HL-60 (cell line): ENCODE data around the gene KY.

Experiments used
- DNase-seq, 2 experiments: peaks; one replicate each; pipeline ENCODE4 v3.0.0-alpha.2; 2010 to 2020; ENCODE audit warnings: low read depth in 1 of 2, low spot score in 1 of 2
- H3K27ac ChIP-seq: fragments of 250-450 bp; sonication (Bioruptor Pico); replicated peaks from 2 replicates; pipeline ENCODE4 v1.5.1; 2020; ENCODE audit warnings: mild to moderate bottlenecking, moderate library complexity
- H3K27me3 ChIP-seq: fragments of 250-450 bp; sonication (Bioruptor Pico); 2 replicates; pipeline ENCODE4 v1.5.1; 2021; ENCODE audit warnings: mild to moderate bottlenecking, moderate library complexity; ENCODE audit not compliant: insufficient read depth, poor library complexity, severe bottlenecking
- H3K4me3 ChIP-seq: replicated peaks from 2 replicates; pipeline ENCODE4 v1.5.1; 2011; ENCODE audit warnings: mild to moderate bottlenecking, control low read depth, low read length; ENCODE audit not compliant: insufficient read depth
- CTCF ChIP-seq: IDR thresholded peaks from one replicate; pipeline ENCODE4 v1.5.1; 2011; ENCODE audit warnings: low read length, control low read depth, inconsistent platforms; ENCODE audit not compliant: insufficient read depth
- GABPA ChIP-seq: IDR thresholded peaks from 2 replicates; pipeline ENCODE4 v1.6.1; 2012; ENCODE audit warnings: low read depth
- POLR2AphosphoS5 ChIP-seq: IDR thresholded peaks from 2 replicates; pipeline ENCODE4 v1.6.1; 2012; ENCODE audit warnings: low read depth
- REST ChIP-seq: IDR thresholded peaks from 2 replicates; pipeline ENCODE4 v1.6.1; 2012; ENCODE audit warnings: low read depth; ENCODE audit not compliant: insufficient replicate concordance
- SPI1 ChIP-seq: IDR thresholded peaks from 2 replicates; pipeline ENCODE4 v1.6.1; 2012; ENCODE audit warnings: low read depth, mild to moderate bottlenecking, borderline replicate concordance

Gene KY

GRCh38 chr3:134642445-134643149, 8.2 kb downstream of the KY start:
- DNase-seq: no peak
- Histone ChIP-seq H3K27me3 (no peaks in the 10 kb centered on the region), H3K4me3 (no peak overlapping the region), H3K27ac (no peak overlapping the region)
- TF ChIP-seq CTCF (no peak), REST (no peak), POLR2AphosphoS5 (no peak), SPI1 (no peak), GABPA (no peak)

- no peak for DNase-seq
- Histone ChIP-seq H3K27ac (no peak overlapping the region), H3K4me3 (no peak overlapping the region), H3K27me3 (no peaks in the 10 kb centered on the region)
- TF ChIP-seq CTCF (no peak), GABPA (no peak), SPI1 (no peak), POLR2AphosphoS5 (no peak), REST (no peak)
Observed at GRCh38 chr3:134641671-134642300, 9.0 kb downstream of the KY start.

GRCh38 chr3:134640872-134641470, 9.9 kb downstream of the KY start:
- TF ChIP-seq CTCF (peak; percentile 13), POLR2AphosphoS5 (no peak), GABPA (no peak), REST (no peak)
- peak; percentile 37 to 64 for DNase-seq
- H3K27me3 ChIP-seq: no peaks in the 10 kb centered on the region
- no peak overlapping the region for H3K4me3 ChIP-seq
- no peak overlapping the region for H3K27ac ChIP-seq
